ENCODE data around the gene NAALAD2.
"Not testable (repeated sequence)": the region's sequence is repeated elsewhere in the genome, so short reads cannot be mapped to it uniquely, and the experiment has no call there.

The NAALAD2 gene

DNA sequence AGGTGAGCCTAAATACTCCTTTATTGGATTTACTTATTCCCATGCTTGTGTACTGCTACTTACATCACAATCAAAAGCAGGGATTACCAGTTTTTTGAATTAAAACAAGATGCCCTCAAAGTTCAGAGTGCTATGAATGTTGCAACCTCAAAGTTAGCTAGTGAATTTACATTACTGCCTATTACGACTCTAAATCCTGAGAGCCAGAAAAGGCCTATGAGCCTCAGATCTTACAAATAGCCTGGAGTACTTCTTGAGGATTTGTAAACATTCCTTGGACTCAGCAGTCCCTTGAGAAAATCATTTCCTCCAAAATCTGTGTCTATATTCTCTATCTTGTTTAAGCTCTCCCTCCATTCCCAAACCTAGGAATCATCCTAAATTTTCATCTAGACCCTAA lies 62.9 kb downstream of the NAALAD2 start:
- no peak for DNase-seq

DNA sequence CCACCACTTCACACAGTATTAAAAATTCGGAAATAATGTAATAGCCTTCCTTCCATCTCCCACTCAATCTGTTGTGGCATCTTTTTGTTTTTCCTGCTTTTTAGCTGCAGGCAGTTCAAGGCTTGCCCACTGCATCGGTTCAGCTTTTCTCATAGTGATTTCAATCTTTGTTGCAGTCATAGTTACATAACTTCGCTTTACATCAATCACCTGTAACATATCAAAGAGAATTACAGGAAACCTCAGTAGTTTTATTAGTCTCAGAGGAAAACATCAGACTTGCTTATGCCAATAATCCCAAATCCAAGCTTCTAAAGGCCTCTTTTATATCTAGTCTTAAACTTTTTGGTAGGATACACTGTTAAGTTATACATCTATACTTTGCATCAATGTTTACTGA lies 67.9 kb downstream of the NAALAD2 start:
- no peak for DNase-seq

DNA sequence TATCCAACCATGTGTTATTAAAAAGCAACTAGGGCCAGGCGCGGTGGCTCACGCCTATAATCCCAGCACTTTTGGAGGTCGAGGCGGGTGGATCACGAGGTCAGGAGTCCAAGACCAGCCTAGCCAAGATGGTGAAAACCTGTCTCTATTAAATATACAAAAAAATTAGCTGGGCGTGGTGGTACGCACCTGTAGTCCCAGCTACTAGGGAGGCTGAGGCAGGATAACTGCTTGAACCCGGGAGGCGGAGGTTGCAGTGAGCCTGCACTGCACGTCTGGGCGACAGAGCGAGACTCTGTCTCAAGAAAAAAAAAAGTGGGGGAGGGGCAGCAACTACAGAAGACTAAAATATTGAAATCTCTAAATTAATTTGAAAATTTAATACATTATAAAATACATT lies 69.9 kb downstream of the NAALAD2 start:
- no peak for DNase-seq

DNA sequence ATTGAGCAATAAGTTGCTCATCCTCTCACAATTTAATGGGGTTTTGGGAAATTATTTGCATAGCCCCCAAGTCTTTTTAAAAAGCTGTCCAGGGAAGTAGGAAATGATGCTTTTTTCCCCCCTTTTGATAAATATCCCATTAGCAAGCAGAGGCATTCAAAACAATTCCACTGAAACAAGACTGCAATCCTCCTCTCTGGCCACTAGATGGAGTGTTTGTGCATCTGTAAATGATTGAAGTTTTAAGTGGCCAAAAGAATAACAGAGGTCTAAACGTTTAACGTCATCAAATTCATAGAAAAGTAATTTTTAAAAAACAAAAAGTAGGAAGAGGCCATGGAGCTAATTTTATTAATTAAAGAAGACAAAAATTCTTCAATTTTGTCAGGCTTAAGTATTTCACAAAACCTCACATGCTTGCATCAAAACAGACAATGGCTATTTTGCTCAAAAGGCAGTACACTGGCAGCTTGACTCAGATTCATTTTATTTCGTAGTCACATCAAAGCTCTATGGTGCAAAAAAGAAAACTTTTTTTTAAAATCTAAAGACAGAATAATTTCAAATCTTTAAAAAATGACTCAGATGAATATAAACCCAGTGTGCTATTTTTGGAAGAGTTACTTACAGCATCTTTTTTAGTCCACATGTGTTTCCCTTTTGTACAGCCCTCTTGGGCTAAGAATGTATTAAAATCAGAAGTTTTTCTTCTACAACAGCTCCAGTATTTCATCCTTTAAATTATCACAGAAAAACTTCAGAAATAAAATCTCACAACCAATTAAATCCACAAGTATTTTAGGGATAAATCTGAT lies 70.6 kb downstream of the NAALAD2 start:
- DNase-seq: no peak

DNA sequence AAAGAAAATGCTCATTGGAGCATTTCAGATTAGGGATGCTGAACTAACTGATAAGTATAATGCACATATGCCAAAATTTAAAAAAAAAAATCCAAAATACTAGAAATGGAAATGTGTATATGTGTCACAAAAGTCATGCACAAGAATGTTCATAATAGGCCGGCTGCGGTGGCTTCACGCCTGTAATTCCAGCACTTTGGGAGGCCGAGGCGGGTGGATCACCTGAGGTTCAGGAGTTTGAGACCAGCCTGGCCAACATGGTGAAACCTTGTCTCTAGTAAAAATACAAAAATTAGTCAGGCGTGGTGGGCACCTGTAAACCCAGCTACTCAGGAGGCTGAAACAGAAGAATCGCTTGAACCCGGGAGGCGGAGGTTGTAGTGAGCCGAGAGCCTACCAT lies 73.5 kb downstream of the NAALAD2 start:
- not testable (repeated sequence) for DNase-seq

DNA sequence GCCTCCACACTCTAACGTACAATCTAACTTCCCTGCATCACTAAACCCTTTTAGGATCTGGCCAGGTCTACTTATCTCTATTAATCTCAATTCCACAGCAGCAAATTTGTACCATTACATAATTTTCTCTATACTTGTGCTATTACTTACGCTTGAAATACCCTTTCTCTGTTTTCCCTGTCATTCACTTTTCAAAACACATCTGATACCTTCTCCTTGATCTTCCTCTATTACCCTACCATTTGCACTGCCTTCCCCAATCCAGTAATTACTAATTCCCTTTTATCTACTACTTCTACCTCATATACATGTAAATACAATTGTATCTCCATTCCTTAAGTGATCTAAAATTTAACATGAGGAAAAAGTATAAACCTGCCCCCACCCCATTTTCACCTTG lies 74.4 kb downstream of the NAALAD2 start:
- no peak for DNase-seq

DNA sequence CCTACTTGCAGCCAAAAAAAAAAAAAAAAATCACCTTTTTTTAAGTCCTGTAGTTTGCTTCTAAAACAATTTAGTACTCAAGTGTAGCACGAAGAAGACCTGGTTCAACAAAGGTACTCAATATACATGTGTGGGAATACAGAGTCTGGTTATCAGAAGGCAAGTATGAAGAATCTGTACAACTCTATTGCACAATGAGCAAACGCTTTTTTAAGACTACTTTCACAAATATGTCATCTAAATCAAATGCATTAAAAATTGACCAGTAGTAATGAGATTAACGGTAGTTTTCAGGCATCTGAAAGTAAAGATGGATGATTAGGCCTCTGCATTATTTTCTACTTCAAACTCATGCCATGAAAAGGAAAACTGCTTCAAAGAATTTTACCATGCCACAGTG lies 78.9 kb downstream of the NAALAD2 start:
- no peak for DNase-seq

DNA sequence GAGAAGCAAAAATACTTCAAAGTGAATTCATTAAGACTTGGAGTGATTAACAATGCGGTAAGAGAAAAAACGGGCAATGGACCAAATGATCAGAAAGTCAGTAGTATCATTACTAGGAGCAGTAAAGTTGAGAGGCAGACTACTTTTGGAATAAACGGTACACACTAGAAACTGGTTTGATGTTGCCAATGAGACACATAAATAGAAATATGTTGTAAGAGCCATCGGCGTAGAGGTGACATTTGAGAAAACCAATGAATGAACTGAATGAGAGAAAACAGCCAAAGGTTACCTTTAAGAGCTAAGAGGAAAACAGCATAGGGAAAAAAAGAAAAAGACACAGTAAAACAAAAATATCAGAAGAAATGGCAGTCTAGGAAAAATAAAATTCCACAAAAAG lies 82.1 kb downstream of the NAALAD2 start:
- DNase-seq: no peak

DNA sequence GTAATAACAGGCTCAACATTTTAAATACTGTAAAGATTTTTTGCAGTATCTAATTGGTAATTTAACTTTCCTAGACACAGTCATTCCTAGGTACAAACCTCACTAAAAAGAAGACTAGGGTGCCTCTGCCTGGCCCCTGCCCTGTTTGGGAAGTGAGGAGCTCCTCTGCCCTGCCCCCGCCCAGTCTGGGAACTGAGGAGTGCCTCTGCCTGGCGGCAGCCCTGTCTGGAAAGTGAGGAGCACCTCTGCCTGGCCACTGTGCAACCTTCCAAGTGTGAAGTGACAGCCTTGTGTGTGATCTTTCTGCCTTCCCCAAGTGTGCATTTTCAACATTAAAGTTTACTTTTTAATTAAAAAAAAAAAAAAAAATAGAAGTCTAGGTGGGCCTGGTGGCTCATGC lies 84.1 kb downstream of the NAALAD2 start:
- no peak for DNase-seq

DNA sequence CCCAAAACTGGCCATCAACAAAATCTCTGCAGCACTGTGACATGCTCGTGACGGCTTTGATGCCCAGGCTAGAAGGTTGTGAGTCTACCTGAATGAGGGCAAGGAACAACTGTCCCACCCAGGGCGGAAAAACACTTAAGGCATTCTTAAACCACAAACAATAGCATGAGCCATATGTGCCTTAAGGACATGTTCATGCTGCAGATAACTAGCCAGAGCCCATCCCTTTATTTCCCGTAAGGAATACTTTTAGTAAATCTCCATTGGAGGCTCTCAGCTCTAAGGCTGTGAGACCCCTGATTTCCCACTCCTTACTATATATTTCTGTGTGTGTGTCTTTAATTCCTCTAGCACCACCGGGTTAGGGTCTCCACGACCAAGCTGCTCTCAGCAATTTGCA lies 85.0 kb downstream of the NAALAD2 start:
- no peak for DNase-seq

DNA sequence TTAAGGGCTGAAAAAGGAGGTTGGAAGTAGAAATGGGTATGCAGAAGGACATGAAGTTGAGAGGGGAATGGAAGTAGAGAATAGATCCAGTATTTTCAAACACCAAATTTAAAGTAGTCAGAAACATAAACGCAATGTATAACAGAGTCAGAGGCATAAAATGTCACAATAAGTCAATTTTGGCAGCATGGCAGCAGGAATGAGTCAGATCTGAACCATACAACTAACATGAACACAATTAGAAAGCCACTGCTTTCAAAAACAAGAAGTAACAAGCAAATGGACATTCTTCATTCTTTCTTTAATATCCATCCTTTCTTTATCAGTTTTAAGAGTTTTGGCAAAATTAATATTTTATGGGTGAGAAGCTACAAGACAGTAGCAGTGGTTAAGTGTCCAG lies 85.9 kb downstream of the NAALAD2 start:
- peak; percentile 6 for DNase-seq

DNA sequence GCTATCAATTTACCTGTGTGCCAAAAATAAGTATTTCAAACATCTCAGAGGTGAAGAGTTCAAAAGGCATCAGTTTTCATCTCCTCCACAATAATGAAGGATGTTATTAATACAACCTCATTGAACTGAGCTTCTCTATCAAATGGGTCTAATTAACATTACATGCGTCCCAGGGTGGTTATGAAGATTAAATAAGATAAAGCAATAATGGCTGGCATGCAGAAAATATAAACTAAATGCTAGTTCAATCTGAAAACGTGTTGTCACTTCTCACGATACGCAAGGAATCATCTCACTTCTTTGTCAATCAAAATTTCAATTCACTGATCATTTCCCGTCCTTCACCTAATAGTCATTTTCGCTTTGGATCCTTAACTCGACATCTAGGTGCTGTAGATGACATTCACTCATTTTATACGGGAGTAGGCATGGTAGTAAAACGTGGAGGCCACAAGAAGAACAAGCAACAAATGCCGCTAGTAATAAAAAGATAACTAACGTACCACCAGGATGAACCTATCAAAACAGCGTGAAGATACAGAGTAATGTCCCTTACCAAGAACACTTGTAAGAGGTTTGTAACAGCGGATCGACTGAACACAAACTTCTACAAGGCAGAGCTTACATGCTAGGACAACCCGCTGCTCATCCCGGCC lies 87.5 kb downstream of the NAALAD2 start:
- DNase-seq: no peak

DNA sequence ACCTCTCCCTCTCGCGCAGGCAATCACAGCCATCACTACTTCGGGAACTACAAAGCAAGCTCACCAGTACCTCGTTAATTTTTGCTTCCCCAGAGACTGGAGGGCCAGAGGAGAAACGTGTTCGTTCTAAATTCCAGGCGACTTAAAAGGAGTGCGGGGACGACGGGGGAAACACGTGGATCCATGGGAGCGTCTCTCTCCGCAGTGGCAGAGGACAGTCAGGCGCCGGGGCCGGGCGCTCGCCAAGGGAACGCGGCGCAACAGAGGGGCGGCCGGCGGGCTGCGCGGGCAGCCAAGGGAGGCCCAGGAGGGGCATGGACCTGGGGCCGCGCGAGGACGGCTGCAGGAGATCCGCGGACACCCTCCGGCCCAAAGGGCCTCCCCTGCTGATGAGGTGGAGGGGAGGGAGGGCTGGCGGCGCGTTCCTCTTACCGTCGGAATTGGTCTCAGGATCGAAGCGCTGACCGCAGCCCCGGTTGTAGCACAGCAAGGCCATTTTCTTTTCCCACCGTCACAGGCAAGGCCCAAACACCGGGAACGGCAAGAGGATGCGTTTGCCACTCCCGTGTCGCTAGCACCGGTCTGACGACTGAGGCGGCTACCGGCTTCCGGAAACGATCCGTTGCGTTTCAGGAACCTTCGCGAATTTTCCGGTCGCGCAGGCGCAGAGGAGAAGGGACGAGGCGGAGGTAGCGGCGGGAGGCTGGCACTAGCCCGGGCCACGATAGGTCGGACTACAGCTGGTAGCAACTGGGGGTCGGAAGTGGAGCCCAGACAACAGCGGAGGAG lies 88.2 kb downstream of the NAALAD2 start, which contains the start of gene CHORDC1:
CHORDC1 (minus strand) TSS at position 591 of the 789 bp plus-strand sequence; CDS start at position 496, 95 bp downstream.
- DNase-seq: peak; percentile 55

DNA sequence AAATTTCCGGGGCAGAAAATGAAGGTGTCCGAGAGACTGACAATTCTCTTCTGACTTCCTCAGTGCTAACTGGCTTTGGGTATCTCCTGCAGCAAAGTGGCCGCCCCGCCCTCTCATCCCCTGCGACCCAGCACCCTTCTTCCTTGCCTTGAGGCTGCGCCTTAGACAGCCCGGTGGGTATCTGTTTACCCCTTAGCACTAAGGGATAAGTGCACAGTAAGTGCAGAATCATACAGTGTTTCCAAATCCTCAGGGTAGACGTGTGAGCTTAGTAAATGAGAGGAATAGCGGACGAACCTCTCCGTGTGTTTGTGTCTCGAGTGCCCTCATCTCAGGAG lies 88.8 kb downstream of the NAALAD2 start:
- no peak for DNase-seq

DNA sequence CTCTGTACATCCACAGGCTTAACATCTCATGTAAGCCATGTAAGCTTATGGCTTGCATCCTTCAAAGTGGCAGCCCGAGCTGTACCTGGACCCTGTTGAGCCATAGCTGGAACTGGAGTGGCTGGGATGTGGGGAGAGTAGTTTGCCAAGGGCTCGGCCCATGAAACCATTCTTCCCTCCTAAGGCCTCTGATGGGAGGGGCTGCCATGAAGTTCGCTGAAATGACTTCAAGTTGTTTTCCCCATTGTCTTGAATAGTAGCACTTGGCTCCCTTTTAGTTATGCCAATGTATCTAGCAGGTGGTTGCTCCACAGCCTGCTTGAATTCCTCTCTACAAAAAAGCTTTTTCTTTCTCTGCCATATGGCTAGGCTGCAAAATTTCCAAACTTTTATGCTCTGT lies 93.6 kb downstream of the NAALAD2 start:
- DNase-seq: no peak

DNA sequence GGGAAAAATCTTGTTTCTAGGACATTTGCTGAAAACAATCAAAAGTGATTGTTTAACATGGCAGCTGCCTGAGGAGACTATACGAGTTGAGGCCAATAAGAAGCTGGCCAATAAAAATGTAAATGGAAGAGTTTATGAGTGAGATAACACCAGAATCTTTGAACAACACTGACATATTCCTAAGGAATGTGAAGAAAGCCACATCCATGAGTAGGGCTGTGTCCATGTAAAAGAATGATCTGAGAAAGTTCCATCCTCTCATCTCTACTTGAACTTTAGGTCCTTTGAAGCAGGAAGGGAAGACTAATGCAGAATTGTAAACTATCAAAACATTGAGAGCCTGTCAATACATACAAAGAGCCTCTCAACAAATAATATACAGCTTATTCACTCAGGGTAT lies 95.3 kb downstream of the NAALAD2 start:
- no peak for DNase-seq

DNA sequence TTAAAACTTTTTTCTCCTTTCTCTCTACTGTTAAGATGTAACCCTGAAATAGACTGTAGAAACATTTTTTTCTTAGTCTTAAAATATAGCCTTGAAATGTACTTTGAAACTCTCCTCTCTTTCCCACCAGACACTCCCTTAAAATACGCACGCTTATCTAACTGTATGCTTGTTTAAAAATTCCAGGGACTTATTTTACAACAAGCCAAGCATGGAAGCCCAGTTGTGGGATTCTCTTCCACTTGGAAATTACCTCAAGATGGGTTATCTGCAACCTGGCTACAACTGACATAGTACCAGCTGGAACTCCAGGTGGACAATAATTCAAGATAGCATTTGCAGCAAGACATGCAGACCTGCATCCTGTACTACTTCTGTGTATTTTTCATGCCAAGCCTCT lies 100.5 kb downstream of the NAALAD2 start:
- no peak for DNase-seq

DNA sequence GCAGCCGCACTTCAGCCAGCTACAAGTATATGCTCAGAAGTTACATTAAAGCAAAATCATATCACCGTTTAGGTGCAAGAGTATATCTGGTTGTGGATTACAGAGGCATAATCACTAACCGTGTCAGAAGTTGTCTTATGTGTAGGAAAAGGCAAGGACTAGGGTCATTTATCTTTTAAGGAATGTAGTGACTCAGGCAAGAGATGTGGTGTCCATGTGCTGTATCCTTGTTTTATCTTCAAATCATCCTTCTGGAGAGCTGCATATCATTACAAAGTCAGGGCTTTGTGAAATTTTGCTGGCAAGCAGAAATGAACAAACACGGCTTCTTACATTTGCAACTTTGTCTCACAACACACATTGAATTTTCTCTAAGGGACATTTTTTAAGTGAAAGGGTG lies 101.1 kb downstream of the NAALAD2 start:
- no peak for DNase-seq

DNA sequence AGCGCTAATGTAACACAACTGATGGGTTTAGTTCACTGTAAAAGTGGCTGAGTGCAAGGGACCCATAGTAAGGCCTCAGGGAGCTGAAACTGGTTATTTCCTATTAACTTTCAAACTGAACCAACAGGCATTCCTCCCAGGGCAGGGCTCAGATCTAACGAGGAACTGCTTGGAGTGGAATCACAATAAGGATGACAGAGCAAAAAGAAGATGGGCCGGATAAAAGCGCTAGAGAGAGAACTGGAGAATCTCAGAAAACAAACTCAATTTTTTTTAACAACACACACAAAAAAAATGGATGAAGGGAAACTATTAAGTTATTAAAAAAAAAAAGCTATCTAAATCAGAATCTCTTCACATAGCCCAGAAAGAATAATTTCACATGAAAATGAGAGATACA lies 102.5 kb downstream of the NAALAD2 start:
- DNase-seq: no peak

DNA sequence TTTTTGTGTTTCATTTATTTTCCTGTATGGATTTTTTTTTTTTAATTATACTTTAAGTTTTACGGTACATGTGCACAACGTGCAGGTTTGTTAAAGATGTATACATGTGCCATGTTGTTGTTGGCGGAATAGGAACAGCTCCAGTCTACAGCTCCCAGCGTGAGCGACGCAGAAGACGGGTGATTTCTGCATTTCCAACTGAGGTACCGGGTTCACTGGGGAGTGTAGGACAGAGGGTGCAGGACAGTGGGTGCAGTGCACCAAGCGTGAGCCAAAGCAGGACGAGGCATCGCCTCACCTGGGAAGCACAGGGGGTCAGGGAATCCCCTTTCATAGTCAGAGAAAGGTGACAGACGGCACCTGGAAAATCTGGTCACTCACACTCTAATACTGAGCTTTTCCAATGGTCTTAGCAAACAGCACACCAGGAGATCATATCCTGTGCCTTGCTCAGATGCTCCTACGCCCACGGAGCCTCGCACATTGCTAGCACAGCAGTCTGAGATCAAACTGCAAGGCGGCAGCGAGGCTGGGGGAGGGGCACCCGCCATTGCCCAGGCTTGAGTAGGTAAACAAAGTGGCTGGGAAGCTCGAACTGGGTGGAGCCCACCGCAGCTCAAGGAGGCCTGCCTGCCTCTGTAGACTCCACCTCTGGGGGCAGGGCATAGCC lies 105.6 kb downstream of the NAALAD2 start:
- not testable (repeated sequence) for DNase-seq

DNA sequence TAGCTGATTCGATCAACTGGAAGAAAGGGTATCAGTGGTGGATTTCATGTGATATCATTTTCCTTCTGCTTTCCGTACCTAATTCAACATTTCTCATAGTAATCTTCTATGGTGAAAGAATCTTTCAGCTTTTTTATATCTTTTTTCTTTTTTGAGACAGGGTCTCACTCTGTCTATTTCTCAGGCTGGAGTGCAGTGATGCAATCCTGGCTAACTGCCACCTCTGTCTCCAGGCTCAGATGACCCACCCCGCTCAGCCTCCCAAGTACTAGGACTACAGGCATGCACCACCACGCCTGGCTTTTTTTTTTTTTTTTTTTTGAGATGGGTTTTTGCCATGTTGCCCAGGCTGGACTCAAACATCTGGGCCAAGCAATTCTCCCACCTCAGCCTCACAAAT lies 107.0 kb downstream of the NAALAD2 start:
- DNase-seq: no peak
